H9 (cell line): ENCODE data around the gene COQ8B. TPM values are rescaled to one million over a fixed set of nuclear protein-coding genes. Genes with fewer than 3 reads are reported as not detected.

ENCODE experiments used
- DNase-seq: peaks from one replicate; pipeline ENCODE4 v3.0.0-alpha.2; 2017
- H2AFZ ChIP-seq: one replicate; pipeline ENCODE4 v1.6.1; 2013; ENCODE audit warnings: mild to moderate bottlenecking, low read length, control low read depth, moderate library complexity
- H2AK5ac ChIP-seq: 2 replicates; pipeline ENCODE4 v1.6.1; 2013; ENCODE audit warnings: low read length, control low read depth, mixed read lengths; ENCODE audit not compliant: insufficient read length
- H2BK120ac ChIP-seq: one replicate; pipeline ENCODE4 v1.6.1; 2013; ENCODE audit warnings: low read depth, mild to moderate bottlenecking, low read length, control low read depth, inconsistent platforms; ENCODE audit not compliant: poor library complexity, severe bottlenecking
- H2BK12ac ChIP-seq: 2 replicates; pipeline ENCODE4 v1.6.1; 2013; ENCODE audit warnings: low read length, control low read depth, mixed read lengths, low read depth; ENCODE audit not compliant: insufficient read length
- H2BK15ac ChIP-seq: 2 replicates; pipeline ENCODE4 v1.6.1; 2013; ENCODE audit warnings: low read depth, low read length, control low read depth
- H2BK20ac ChIP-seq: one replicate; pipeline ENCODE4 v1.6.1; 2013; ENCODE audit warnings: low read depth, mild to moderate bottlenecking, low read length, control low read depth, inconsistent platforms; ENCODE audit not compliant: poor library complexity, severe bottlenecking
- H2BK5ac ChIP-seq: 2 replicates; pipeline ENCODE4 v1.6.1; 2013; ENCODE audit warnings: low read length, control low read depth, mixed read lengths; ENCODE audit not compliant: insufficient read length
- H3K14ac ChIP-seq: 2 replicates; pipeline ENCODE4 v1.6.1; 2013; ENCODE audit warnings: low read length, control low read depth; ENCODE audit not compliant: insufficient read depth
- H3K18ac ChIP-seq: 2 replicates; pipeline ENCODE4 v1.6.1; 2013; ENCODE audit warnings: low read depth, mild to moderate bottlenecking, mixed read lengths, low read length, control low read depth; ENCODE audit not compliant: insufficient read length
- H3K23ac ChIP-seq: 2 replicates; pipeline ENCODE4 v1.6.1; 2013; ENCODE audit warnings: low read length, control low read depth, mixed read lengths, low read depth; ENCODE audit not compliant: insufficient read length
- H3K23me2 ChIP-seq: 2 replicates; pipeline ENCODE4 v1.6.1; 2013; ENCODE audit warnings: low read depth, mild to moderate bottlenecking, mixed read lengths, low read length, control low read depth; ENCODE audit not compliant: insufficient read length, poor library complexity, severe bottlenecking
- H3K27ac ChIP-seq: 2 replicates; pipeline ENCODE4 v1.5.1; 2013; ENCODE audit warnings: low read length, control low read depth, mixed read lengths, low read depth; ENCODE audit not compliant: insufficient read length
- H3K27me3 ChIP-seq: 2 replicates; pipeline ENCODE4 v1.6.1; 2013; ENCODE audit warnings: low read length, control low read depth, inconsistent platforms; ENCODE audit not compliant: insufficient read depth
- H3K4ac ChIP-seq: 2 replicates; pipeline ENCODE4 v1.6.1; 2013; ENCODE audit warnings: low read depth, mild to moderate bottlenecking, control low read depth, inconsistent platforms, low read length, moderate library complexity
- H3K4me1 ChIP-seq: 2 replicates; pipeline ENCODE4 v1.6.1; 2013; ENCODE audit warnings: low read length, control low read depth, inconsistent platforms; ENCODE audit not compliant: insufficient read depth
- H3K4me2 ChIP-seq: 2 replicates; pipeline ENCODE4 v1.6.1; 2013; ENCODE audit warnings: low read length, control low read depth, mixed read lengths; ENCODE audit not compliant: insufficient read length, insufficient read depth
- H3K56ac ChIP-seq: 2 replicates; pipeline ENCODE4 v1.6.1; 2013; ENCODE audit warnings: low read depth, mild to moderate bottlenecking, mixed read lengths, low read length, control low read depth; ENCODE audit not compliant: insufficient read length
- H3K79me1 ChIP-seq: 2 replicates; pipeline ENCODE4 v1.6.1; 2013; ENCODE audit warnings: low read depth, mild to moderate bottlenecking, moderate library complexity, low read length, control low read depth, inconsistent platforms; ENCODE audit not compliant: insufficient read depth, poor library complexity, severe bottlenecking
- H3K79me2 ChIP-seq: 2 replicates; pipeline ENCODE4 v1.6.1; 2013; ENCODE audit warnings: low read length, control low read depth, inconsistent platforms; ENCODE audit not compliant: insufficient read depth
- H3K9ac ChIP-seq: 2 replicates; pipeline ENCODE4 v1.6.1; 2013; ENCODE audit warnings: low read length, control low read depth, mixed read lengths; ENCODE audit not compliant: insufficient read length; ENCODE audit errors: extremely low read depth
- H3K9me3 ChIP-seq: one replicate; pipeline ENCODE4 v1.6.1; 2013; ENCODE audit warnings: low read depth, low read length, inconsistent platforms; ENCODE audit not compliant: control insufficient read depth
- H3T11ph ChIP-seq: one replicate; pipeline ENCODE4 v1.6.1; 2013; ENCODE audit warnings: mild to moderate bottlenecking, low read length, control low read depth, inconsistent platforms
- H4K20me1 ChIP-seq: one replicate; pipeline ENCODE4 v1.6.1; 2013; ENCODE audit not compliant: control insufficient read depth, insufficient read length, insufficient read depth
- H4K5ac ChIP-seq: 2 replicates; pipeline ENCODE4 v1.6.1; 2013; ENCODE audit warnings: low read depth, mild to moderate bottlenecking, mixed read lengths, low read length, control low read depth; ENCODE audit not compliant: insufficient read length
- H4K8ac ChIP-seq: replicated peaks from 2 replicates; pipeline ENCODE4 v1.6.1; 2013; ENCODE audit warnings: low read length, control low read depth, mixed read lengths, low read depth; ENCODE audit not compliant: insufficient read length
- H4K91ac ChIP-seq: 2 replicates; pipeline ENCODE4 v1.6.1; 2013; ENCODE audit warnings: low read depth, mild to moderate bottlenecking, moderate library complexity, mixed read lengths, low read length, control low read depth; ENCODE audit not compliant: insufficient read length
- H3K27ac Mint-ChIP-seq, 3 experiments: 2 replicates in 2 of 3; 3 replicates in 1 of 3; pipeline ENCODE4 v1.8.0; 2020 to 2021; ENCODE audit warnings: mixed read lengths in 3 of 3, mild to moderate bottlenecking in 1 of 3, moderate library complexity in 1 of 3
- H3K27me3 Mint-ChIP-seq: 2 replicates; pipeline ENCODE4 v1.8.0; 2021; ENCODE audit warnings: low read depth, mild to moderate bottlenecking, moderate library complexity, mixed read lengths
- H3K36me3 Mint-ChIP-seq, 3 experiments: 2 replicates in 2 of 3; 3 replicates in 1 of 3; pipeline ENCODE4 v1.8.0; 2020 to 2021; ENCODE audit warnings: low read depth in 3 of 3, mixed read lengths in 3 of 3; ENCODE audit not compliant: insufficient read depth in 1 of 3
- H3K4me1 Mint-ChIP-seq, 2 experiments: 2 replicates each; pipeline ENCODE4 v1.8.0; 2020; ENCODE audit warnings: mixed read lengths in 2 of 2
- H3K4me3 Mint-ChIP-seq, 2 experiments: 2 replicates in 1 of 2; 3 replicates in 1 of 2; pipeline ENCODE4 v1.8.0; 2020 to 2021; ENCODE audit warnings: mild to moderate bottlenecking in 2 of 2, mixed read lengths in 2 of 2, moderate library complexity in 1 of 2
- H3K9me3 Mint-ChIP-seq, 2 experiments: 2 replicates in 1 of 2; 3 replicates in 1 of 2; pipeline ENCODE4 v1.8.0; 2020; ENCODE audit warnings: mild to moderate bottlenecking in 2 of 2, mixed read lengths in 2 of 2, moderate library complexity in 1 of 2
- CTCF ChIP-seq: fragments of 200-600 bp; sonication (generic); conservative IDR thresholded peaks from 3 replicates; pipeline ENCODE4 v1.8.0; 2021; ENCODE audit warnings: antibody characterized with exemption, mild to moderate bottlenecking
- WGBS: extraction: QIAGEN DNeasy Blood & Tissue Kit; methylation state at CpG from one replicate; pipeline ENCODE4 v1.1.7; 2013; ENCODE audit warnings: missing lambda C conversion rate, low lambda C conversion rate, mixed read lengths; ENCODE audit not compliant: insufficient read length; ENCODE audit errors: extremely low coverage; 5-methylcytosine and 5-hydroxymethylcytosine counted together
- total RNA-seq: library from RNA; stranded (reverse); gene quantifications from 2 replicates; pipeline ENCODE4 v1.2.1, GENCODE V29; 2021

The COQ8B gene
- total RNA-seq, 1 experiment from 2014 or later = 40.5 TPM

GRCh38 chr19:40716031-40716481 lies 630 bp downstream of the COQ8B start:
- H4K8ac ChIP-seq = no peak overlapping the region
- DNase-seq = peak; percentile 35
- H3K23me2 ChIP-seq = peaks cover 32% of the 10 kb centered on the region
- H3K9me3 ChIP-seq = no peaks in the 10 kb centered on the region
- H3K27me3 Mint-ChIP-seq = no peaks in the 10 kb centered on the region; the same call in 1 of the 2 replicates
- no peaks in the 10 kb centered on the region for H4K20me1 ChIP-seq
- no CpG with 5 or more reads among the region's 8 CpGs for WGBS
- peak overlapping the region; percentile 15 for H4K91ac ChIP-seq
- H3K4me3 Mint-ChIP-seq = peak overlapping the region; percentile 93 to 97
- no peak overlapping the region for H2BK20ac ChIP-seq
- H3K14ac ChIP-seq = peak overlapping the region; percentile 62; the same call in 1 of the 2 replicates
- peaks cover 27 to 44% of the 10 kb centered on the region in 2 experiments for H3K4me1 Mint-ChIP-seq
- H3K4me2 ChIP-seq = peak overlapping the region; percentile 84
- H3K18ac ChIP-seq = peak overlapping the region; percentile 77
- H3K4ac ChIP-seq = peak overlapping the region; percentile 9; the same call in 1 of the 2 replicates
- H3K9ac ChIP-seq = peak overlapping the region; percentile 53
- H2BK12ac ChIP-seq = peak overlapping the region; percentile 31
- H3K36me3 Mint-ChIP-seq = peaks cover 14 to 31% (median 24%) of the 10 kb centered on the region in 3 experiments
- H3K56ac ChIP-seq = no peak overlapping the region
- H4K5ac ChIP-seq = peak overlapping the region; percentile 27
- no peak overlapping the region for H2BK5ac ChIP-seq
- no peaks in the 10 kb centered on the region; a peak in 1 of 5 replicates for H3K9me3 Mint-ChIP-seq
- H2BK15ac ChIP-seq = no peak overlapping the region
- no peaks in the 10 kb centered on the region for H3K79me1 ChIP-seq
- no peaks in the 10 kb centered on the region; the same call in 1 of the 2 replicates for H3K79me2 ChIP-seq
- no peak overlapping the region for H2AK5ac ChIP-seq
- H3K27me3 ChIP-seq = no peaks in the 10 kb centered on the region
- no peak overlapping the region for H2BK120ac ChIP-seq
- no peak for TF ChIP-seq CTCF
- H3K23ac ChIP-seq = no peak overlapping the region
- H2AFZ ChIP-seq = no peak overlapping the region
- no peak overlapping the region for H3T11ph ChIP-seq
- H3K27ac Mint-ChIP-seq = peak overlapping the region; percentile 91 to 99 (median 96)
- no peaks in the 10 kb centered on the region; the same call in 1 of the 2 replicates for H3K4me1 ChIP-seq
- peak overlapping the region; percentile 53 for H3K27ac ChIP-seq
